HT-29 (cell line): ENCODE results near the gene BOD1L1. TPM values are rescaled to one million over a fixed set of nuclear protein-coding genes. Genes with fewer than 3 reads are reported as not detected.

Experiments
- DNase-seq: peaks from one replicate; pipeline ENCODE4 v3.0.0-alpha.2; 2015; ENCODE audit warnings: low spot score
- total RNA-seq: library from RNA; depleted of rRNA; stranded (reverse); fragments of >200 nt; shearing (Covaris generic); gene quantifications from 2 replicates; pipeline ENCODE4 v1.2.3, GENCODE V29; 2014; rRNA removed

The BOD1L1 gene
- 9.9 and 13.0 TPM in 2 replicates for total RNA-seq

GRCh38 chr4:13627606-13628311, at the start of gene BOD1L1:
TSS of gene BOD1L1 (minus strand) at chr4:13627725. CDS start at chr4:13627587, 138 bp downstream.
- DNase-seq = peak; percentile 90

- DNase-seq = no peak
Measured at GRCh38 chr4:13674971-13675370, 47.4 kb upstream of the BOD1L1 start.

- DNase-seq = no peak
Measured at GRCh38 chr4:13673167-13673566, 45.6 kb upstream of the BOD1L1 start.

GRCh38 chr4:13670456-13671160, 43.1 kb upstream of the BOD1L1 start:
- DNase-seq = peak; percentile 20

- no peak for DNase-seq
Measured at GRCh38 chr4:13665701-13666660, 38.5 kb upstream of the BOD1L1 start.

- DNase-seq = no peak
Measured at GRCh38 chr4:13659341-13660070, 32.0 kb upstream of the BOD1L1 start.

GRCh38 chr4:13656569-13657405, 29.3 kb upstream of the BOD1L1 start:
- peak; percentile 76 for DNase-seq

- peak; percentile 73 for DNase-seq
Measured at GRCh38 chr4:13654162-13654797, 26.8 kb upstream of the BOD1L1 start.

- DNase-seq = no peak
Measured at GRCh38 chr4:13653766-13654161, 26.2 kb upstream of the BOD1L1 start.

GRCh38 chr4:13647031-13647430, 19.5 kb upstream of the BOD1L1 start:
- no peak for DNase-seq

GRCh38 chr4:13645075-13645474, 17.6 kb upstream of the BOD1L1 start:
- DNase-seq = no peak

GRCh38 chr4:13642170-13642950, 14.8 kb upstream of the BOD1L1 start:
- DNase-seq = no peak

- DNase-seq = no peak
Measured at GRCh38 chr4:13641084-13641483, 13.6 kb upstream of the BOD1L1 start.

- peak; percentile 21 for DNase-seq
Measured at GRCh38 chr4:13640149-13640940, 12.8 kb upstream of the BOD1L1 start.

- DNase-seq = no peak
Measured at GRCh38 chr4:13635286-13635799, 7.8 kb upstream of the BOD1L1 start.

GRCh38 chr4:13633671-13634070, 6.1 kb upstream of the BOD1L1 start:
- DNase-seq = no peak

- DNase-seq = no peak
Measured at GRCh38 chr4:13627178-13627605, 333 bp downstream of the BOD1L1 start.
